HG02642 (cell line): ENCODE measurements around the gene NIPSNAP2.
"Not testable (repeated sequence)": the region's sequence is repeated elsewhere in the genome, so short reads cannot be mapped to it uniquely, and the experiment has no call there.

Experiments
- ATAC-seq: cut with Tn5 transposase; IDR thresholded peaks from one replicate; pipeline ENCODE4 v1.9.1; 2021; ENCODE audit warnings: mild to moderate bottlenecking; ENCODE audit not compliant: unreplicated experiment, poor library complexity

The NIPSNAP2 gene

DNA sequence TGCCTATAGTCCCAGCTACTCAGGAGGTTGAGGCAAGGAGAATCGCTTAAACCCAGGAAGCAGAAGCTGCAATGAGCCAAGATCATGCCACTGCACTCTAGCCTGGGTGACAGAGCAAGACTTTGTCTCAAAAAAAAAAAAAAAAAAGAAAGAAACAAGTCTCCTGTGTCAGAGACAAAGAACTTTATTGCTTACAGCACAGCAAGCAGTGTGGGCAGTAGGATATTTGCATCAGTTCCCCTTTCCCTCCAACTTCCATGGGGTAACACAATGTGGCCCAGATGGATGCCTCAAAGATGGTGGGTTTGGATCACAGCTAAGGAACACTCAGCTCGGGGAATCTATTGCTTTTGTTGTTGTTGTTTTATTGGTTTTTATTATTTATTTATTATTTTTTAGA is 81.4 kb downstream of the NIPSNAP2 start:
- not testable (repeated sequence) for ATAC-seq

DNA sequence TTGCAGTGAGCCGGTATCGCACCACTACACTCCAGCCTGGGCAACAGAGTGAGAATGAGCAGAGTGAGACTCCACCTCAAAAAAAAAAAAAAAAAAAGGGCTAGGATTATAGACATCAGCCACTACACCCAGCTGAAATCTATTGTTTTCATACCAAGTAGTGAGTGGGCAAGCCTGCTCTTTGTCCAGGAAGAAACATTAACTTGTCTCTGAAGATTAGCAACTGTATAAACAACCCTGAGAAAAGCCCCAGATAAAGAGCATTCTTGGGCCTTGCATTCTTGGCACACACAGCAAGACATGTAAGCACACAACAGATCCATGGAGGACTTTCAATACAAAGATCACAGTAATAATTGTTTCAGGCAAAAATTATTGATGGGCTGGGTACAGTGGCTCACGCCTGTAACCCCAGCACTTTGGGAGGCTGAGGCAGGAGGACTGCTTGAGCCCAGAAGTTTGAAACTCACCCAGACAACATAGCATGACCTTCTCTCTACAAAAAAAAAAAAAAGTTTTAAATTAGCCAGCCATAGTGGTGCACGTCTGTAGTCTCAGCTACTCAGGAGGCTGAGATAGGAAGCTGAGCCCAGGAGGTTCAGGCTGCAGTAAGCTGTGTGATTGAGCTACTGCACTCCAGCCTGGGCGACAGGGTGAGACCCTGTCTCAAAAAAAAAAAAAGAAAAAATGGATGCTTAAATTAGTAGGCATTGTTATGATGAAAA is 82.5 kb downstream of the NIPSNAP2 start:
- no peak for ATAC-seq

DNA sequence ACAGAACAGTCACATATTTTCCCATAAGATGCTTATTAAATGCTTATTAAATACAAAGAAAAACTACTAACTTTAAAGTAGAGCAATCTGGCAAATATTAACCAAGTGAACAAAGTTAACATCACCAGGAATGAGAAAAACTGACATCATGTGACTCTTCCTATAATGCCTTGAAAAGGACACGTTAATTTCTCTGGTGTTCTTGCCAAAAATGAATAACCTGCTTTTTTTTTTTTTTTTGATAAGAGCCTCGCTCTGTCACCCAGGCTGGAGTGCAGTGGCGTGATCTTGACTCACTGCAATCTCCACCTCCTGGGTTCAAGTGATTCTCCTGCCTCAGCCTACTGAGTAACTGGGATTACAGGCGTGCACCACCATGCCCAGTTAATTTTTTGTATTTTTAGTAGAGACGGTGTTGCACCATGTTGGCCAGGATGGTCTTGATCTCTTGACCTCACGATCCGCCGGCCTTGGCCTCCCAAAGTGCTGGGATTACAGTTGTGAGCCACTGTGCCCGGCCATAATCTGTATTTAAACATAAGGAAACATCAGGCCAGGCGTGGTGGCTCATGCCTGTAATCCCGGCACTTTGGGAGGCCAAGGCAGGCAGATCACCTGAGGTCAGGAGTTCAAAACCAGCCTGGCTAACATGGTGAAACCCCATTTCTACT is 83.2 kb downstream of the NIPSNAP2 start:
- not testable (repeated sequence) for ATAC-seq

DNA sequence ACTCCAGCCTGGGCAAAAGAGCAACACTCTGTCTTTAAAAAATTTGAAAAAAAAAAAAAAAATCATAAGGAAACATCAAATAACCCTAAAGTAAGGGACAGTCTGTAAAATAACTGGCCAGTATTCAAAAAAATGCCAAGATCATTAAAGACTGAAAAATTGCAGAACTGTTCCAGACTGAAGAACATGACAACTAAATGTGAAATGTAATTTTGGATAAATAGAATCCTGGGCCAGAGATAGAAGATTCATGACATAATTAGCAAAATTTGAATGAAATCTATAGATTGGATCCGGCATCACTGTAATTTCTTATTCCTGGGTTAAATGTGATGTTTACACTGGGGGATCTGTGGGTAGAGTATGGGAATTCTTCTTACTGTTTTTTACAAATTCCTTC is 83.9 kb downstream of the NIPSNAP2 start:
- no peak for ATAC-seq

DNA sequence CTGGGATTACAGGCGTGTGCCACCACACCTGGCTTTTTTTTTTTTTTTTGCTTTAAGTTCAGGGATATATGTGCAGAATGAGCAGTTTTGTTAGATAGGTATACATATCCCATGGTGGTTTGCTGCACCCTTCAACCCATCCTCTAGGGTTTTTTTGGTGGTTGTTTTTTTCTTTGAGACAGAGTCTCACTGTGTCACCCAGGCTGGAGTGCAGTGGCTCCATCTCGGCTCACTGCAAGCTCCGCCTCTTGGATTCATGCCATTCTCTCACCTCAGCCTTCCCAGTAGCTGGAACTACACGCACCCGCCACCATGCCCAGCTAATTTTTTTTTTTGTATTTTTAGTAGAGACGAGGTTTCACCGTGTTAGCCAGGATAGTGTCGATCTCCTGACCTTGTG is 84.4 kb downstream of the NIPSNAP2 start:
- ATAC-seq = not testable (repeated sequence)
